ENCODE results near the gene RAB3GAP1. TPM values are rescaled to one million over a fixed set of nuclear protein-coding genes. Genes with fewer than 3 reads are reported as not detected.

RAB3GAP1 gene
- total RNA-seq, 1 donor from 2014 or later = 49.3 TPM

- peaks cover 51% of the 10 kb centered on the region for H4K20me1 ChIP-seq (ENCODE audit: insufficient read depth, low read length)
- no peak overlapping the region for H3K4me3 ChIP-seq (ENCODE audit: insufficient read depth, low read depth, low read length)
- Mint-ChIP-seq H3K36me3 (ENCODE audit: low read depth, unreplicated experiment) (peaks cover 26% of the 10 kb centered on the region), H3K27me3 (ENCODE audit: low read depth, unreplicated experiment) (no peaks in the 10 kb centered on the region), H3K27ac (ENCODE audit: unreplicated experiment) (no peak overlapping the region), H3K4me3 (ENCODE audit: unreplicated experiment) (no peak overlapping the region), H3K9me3 (ENCODE audit: unreplicated experiment) (peaks cover 10% of the 10 kb centered on the region), H3K4me1 (ENCODE audit: low read depth, unreplicated experiment) (no peaks in the 10 kb centered on the region)
- no peak for DNase-seq (ENCODE audit: low read depth)
- no peak overlapping the region for H3K27ac ChIP-seq (ENCODE audit: low read depth, low read length)
- H3K36me3 ChIP-seq (ENCODE audit: insufficient read depth, low read length) = peaks cover 6% of the 10 kb centered on the region
- H3K9ac ChIP-seq (ENCODE audit: low read length) = no peak overlapping the region
- no peak for FAIRE-seq
- peaks cover 89% of the 10 kb centered on the region for H3K79me2 ChIP-seq (ENCODE audit: insufficient read depth, low read length)
- H3K4me2 ChIP-seq (ENCODE audit: low read length) = no peak overlapping the region
- no peaks in the 10 kb centered on the region for H3K27me3 ChIP-seq (ENCODE audit: insufficient read depth, low read length)
- TF ChIP-seq EZH2 (IDR thresholded peaks at IDR 0.05; ENCODE audit: insufficient read depth, low read length) = no peak
- TF ChIP-seq CTCF (IDR thresholded peaks at IDR 0.05; ENCODE audit: insufficient read depth, low read depth, low read length) = no peak
- H2AFZ ChIP-seq (ENCODE audit: low read depth, low read length) = no peak overlapping the region
- H3K4me1 ChIP-seq (ENCODE audit: insufficient read depth, low read length) = no peaks in the 10 kb centered on the region
- peaks cover 7% of the 10 kb centered on the region for H3K9me3 ChIP-seq (ENCODE audit: insufficient read depth, low read depth, low read length)
Measured at GRCh38 chr2:135074216-135074615, 22.1 kb downstream of the RAB3GAP1 start.

- peaks cover 3% of the 10 kb centered on the region for H3K36me3 ChIP-seq (ENCODE audit: insufficient read depth, low read length)
- no peaks in the 10 kb centered on the region for H3K4me1 Mint-ChIP-seq (ENCODE audit: low read depth, unreplicated experiment)
- H4K20me1 ChIP-seq (ENCODE audit: insufficient read depth, low read length) = peaks cover 59% of the 10 kb centered on the region
- H3K36me3 Mint-ChIP-seq (ENCODE audit: low read depth, unreplicated experiment) = peaks cover 23% of the 10 kb centered on the region
- no peak overlapping the region for H3K4me3 Mint-ChIP-seq (ENCODE audit: unreplicated experiment)
- no peak for FAIRE-seq
- H3K27ac ChIP-seq (ENCODE audit: low read depth, low read length) = no peak overlapping the region
- H3K4me2 ChIP-seq (ENCODE audit: low read length) = no peak overlapping the region
- peaks cover 10% of the 10 kb centered on the region for H3K9me3 Mint-ChIP-seq (ENCODE audit: unreplicated experiment)
- TF ChIP-seq EZH2 (IDR thresholded peaks at IDR 0.05; ENCODE audit: insufficient read depth, low read length) (no peak), CTCF (IDR thresholded peaks at IDR 0.05; ENCODE audit: insufficient read depth, low read depth, low read length) (no peak)
- no peaks in the 10 kb centered on the region for H3K27me3 ChIP-seq (ENCODE audit: insufficient read depth, low read length)
- H3K27me3 Mint-ChIP-seq (ENCODE audit: low read depth, unreplicated experiment) = no peaks in the 10 kb centered on the region
- peaks cover 4% of the 10 kb centered on the region for H3K9me3 ChIP-seq (ENCODE audit: insufficient read depth, low read depth, low read length)
- no peak for DNase-seq (ENCODE audit: low read depth)
- H3K79me2 ChIP-seq (ENCODE audit: insufficient read depth, low read length) = peaks cover 84% of the 10 kb centered on the region
- H3K27ac Mint-ChIP-seq (ENCODE audit: unreplicated experiment) = no peak overlapping the region
- no peak overlapping the region for H3K4me3 ChIP-seq (ENCODE audit: insufficient read depth, low read depth, low read length)
- H3K4me1 ChIP-seq (ENCODE audit: insufficient read depth, low read length) = no peaks in the 10 kb centered on the region
- H2AFZ ChIP-seq (ENCODE audit: low read depth, low read length) = no peak overlapping the region
- no peak overlapping the region for H3K9ac ChIP-seq (ENCODE audit: low read length)
Measured at GRCh38 chr2:135076556-135076955, 24.5 kb downstream of the RAB3GAP1 start.

- H4K20me1 ChIP-seq (ENCODE audit: insufficient read depth, low read length) = peaks cover 54% of the 10 kb centered on the region
- Mint-ChIP-seq H3K36me3 (ENCODE audit: low read depth, unreplicated experiment) (peaks cover 13% of the 10 kb centered on the region), H3K4me1 (ENCODE audit: low read depth, unreplicated experiment) (no peaks in the 10 kb centered on the region), H3K9me3 (ENCODE audit: unreplicated experiment) (peaks cover 3% of the 10 kb centered on the region), H3K4me3 (ENCODE audit: unreplicated experiment) (no peak overlapping the region), H3K27ac (ENCODE audit: unreplicated experiment) (no peak overlapping the region), H3K27me3 (ENCODE audit: low read depth, unreplicated experiment) (no peaks in the 10 kb centered on the region)
- no peak for DNase-seq (ENCODE audit: low read depth)
- H2AFZ ChIP-seq (ENCODE audit: low read depth, low read length) = no peak overlapping the region
- peaks cover 82% of the 10 kb centered on the region for H3K79me2 ChIP-seq (ENCODE audit: insufficient read depth, low read length)
- no peaks in the 10 kb centered on the region for H3K9me3 ChIP-seq (ENCODE audit: insufficient read depth, low read depth, low read length)
- H3K27ac ChIP-seq (ENCODE audit: low read depth, low read length) = no peak overlapping the region
- no peak overlapping the region for H3K4me2 ChIP-seq (ENCODE audit: low read length)
- no peak for FAIRE-seq
- H3K9ac ChIP-seq (ENCODE audit: low read length) = no peak overlapping the region
- no peaks in the 10 kb centered on the region for H3K27me3 ChIP-seq (ENCODE audit: insufficient read depth, low read length)
- no peak overlapping the region for H3K4me3 ChIP-seq (ENCODE audit: insufficient read depth, low read depth, low read length)
- no peaks in the 10 kb centered on the region for H3K4me1 ChIP-seq (ENCODE audit: insufficient read depth, low read length)
- no peaks in the 10 kb centered on the region for H3K36me3 ChIP-seq (ENCODE audit: insufficient read depth, low read length)
- TF ChIP-seq EZH2 (IDR thresholded peaks at IDR 0.05; ENCODE audit: insufficient read depth, low read length) = no peak
- no peak for TF ChIP-seq CTCF (IDR thresholded peaks at IDR 0.05; ENCODE audit: insufficient read depth, low read depth, low read length)
Measured at GRCh38 chr2:135078417-135078816, 26.3 kb downstream of the RAB3GAP1 start.
